HepG2 (cell line): Measurements from ENCODE around the gene ESRRG. TPM values are rescaled to one million over a fixed set of nuclear protein-coding genes. Genes with fewer than 3 reads are reported as not detected.

Source experiments
- ATAC-seq: fragments of 200-7000 bp; cut with Tn5 transposase; 3 replicates; pipeline ENCODE4 v1.9.1; 2020; ENCODE audit warnings: mild to moderate bottlenecking, moderate library complexity
- BruUV-seq: library from RNA; stranded (reverse); fragments of 400-500 nt; replicated peaks from 2 replicates; lab custom pipeline; 2021; lab: Mats Ljungman, UMichigan
- CTCF ChIA-PET: fragments of 300-600 bp; formaldehyde crosslinking; extraction: SDS; loops from one replicate; lab custom pipeline; 2021; ENCODE audit warnings: low total read pairs, inconsistent platforms, low intra/inter-chr PET ratio; lab: Yijun Ruan, JAX
- POLR2A ChIA-PET: fragments of 350-600 bp; sonication (Branson Sonifier 250); formaldehyde crosslinking; loops from one replicate; lab custom pipeline; 2020; ENCODE audit warnings: antibody characterized with exemption, inconsistent platforms; lab: Yijun Ruan, JAX
- DNase-seq: peaks from one replicate; pipeline ENCODE4 v3.0.0-alpha.2; 2015; ENCODE audit warnings: low spot score
- FAIRE-seq: peaks from 3 replicates; lab custom pipeline; 2011; peaks lifted over from hg19 to GRCh38; lab: Jason Lieb, UNC
- H2AFZ ChIP-seq: one replicate; pipeline ENCODE4 v1.6.1; 2011; ENCODE audit warnings: low read length, inconsistent platforms
- H3K27ac ChIP-seq: fragments of 300-600 bp; 3 replicates; pipeline ENCODE4 v1.8.0; 2011; ENCODE audit warnings: mixed run types, mild to moderate bottlenecking, mixed read lengths, low read length, inconsistent platforms; ENCODE audit not compliant: insufficient read depth; ENCODE audit errors: extremely low read length
- H3K27me3 ChIP-seq, 2 experiments: fragments of 200-600 bp in 1 of 2; 2 replicates in 1 of 2; 3 replicates in 1 of 2; pipeline versions ENCODE4 v1.6.0 to v1.8.0; 2011; ENCODE audit warnings: low read length in 2 of 2, mild to moderate bottlenecking in 2 of 2, moderate library complexity in 2 of 2, inconsistent platforms in 1 of 2; ENCODE audit not compliant: insufficient read depth in 2 of 2, control insufficient read depth in 1 of 2
- H3K36me3 ChIP-seq, 2 experiments: fragments of 200-600 bp in 1 of 2; replicated peaks in 1 of 2; 2 replicates in 1 of 2; 3 replicates in 1 of 2; pipeline versions ENCODE4 v1.5.1 to v1.8.0; 2011; ENCODE audit warnings: low read length in 2 of 2, inconsistent platforms in 1 of 2; ENCODE audit not compliant: insufficient read depth in 2 of 2, control insufficient read depth in 1 of 2
- H3K4me1 ChIP-seq: 2 replicates; pipeline ENCODE4 v1.5.1; 2012; ENCODE audit warnings: low read length, inconsistent platforms; ENCODE audit not compliant: insufficient read depth
- H3K4me2 ChIP-seq: 2 replicates; pipeline ENCODE4 v1.6.0; 2011; ENCODE audit warnings: low read depth, low read length, inconsistent platforms
- H3K4me3 ChIP-seq, 3 experiments: fragments of 200-600 bp in 1 of 3; sonication (generic), shearing (Covaris generic) in 1 of 3; replicated peaks in 1 of 3; 2 replicates each; pipeline ENCODE4 v1.5.1; 2011 to 2016; ENCODE audit warnings: low read length in 3 of 3, inconsistent platforms in 2 of 3, low read depth in 2 of 3, mild to moderate bottlenecking in 2 of 3, control low read depth in 1 of 3, mixed read lengths in 1 of 3; ENCODE audit not compliant: insufficient read depth in 1 of 3
- H3K79me2 ChIP-seq: one replicate; pipeline ENCODE4 v1.6.1; 2011; ENCODE audit warnings: low read length, inconsistent platforms; ENCODE audit not compliant: insufficient read depth
- H3K9ac ChIP-seq: 2 replicates; pipeline ENCODE4 v1.6.0; 2011; ENCODE audit warnings: mild to moderate bottlenecking, low read depth, low read length, inconsistent platforms; ENCODE audit not compliant: insufficient read depth
- H3K9me3 ChIP-seq: 2 replicates; pipeline ENCODE4 v1.5.1; 2012; ENCODE audit warnings: mild to moderate bottlenecking, low read length
- H4K20me1 ChIP-seq: 2 replicates; pipeline ENCODE4 v1.6.0; 2011; ENCODE audit warnings: inconsistent platforms, mild to moderate bottlenecking, low read length, moderate library complexity; ENCODE audit not compliant: insufficient read depth
- DNMT3B ChIP-seq: conservative IDR thresholded peaks from 2 replicates; pipeline ENCODE4 v1.6.1; 2016; ENCODE audit warnings: missing biosample characterization, control low read depth
- GABPB1 ChIP-seq: IDR thresholded peaks from 2 replicates; pipeline ENCODE4 v1.6.1; 2016; ENCODE audit warnings: mild to moderate bottlenecking, missing genetic modification reagents, moderate library complexity, missing compliant biosample characterization
- HNF4A ChIP-seq: sonication (generic); formaldehyde crosslinking; IDR thresholded peaks from 2 replicates; pipeline ENCODE4 v1.4.0; 2020; ENCODE audit warnings: missing genetic modification reagents
- HOXD1 ChIP-seq: sonication (generic); formaldehyde crosslinking; IDR thresholded peaks from 2 replicates; pipeline ENCODE4 v1.5.0; 2020; ENCODE audit warnings: missing genetic modification reagents
- MAFK ChIP-seq, 2 experiments: IDR thresholded peaks in 1 of 2; conservative IDR thresholded peaks in 1 of 2; 2 replicates each; pipeline ENCODE4 v1.6.1; 2011; ENCODE audit warnings: improper control_type of control experiment in 2 of 2, low read length in 2 of 2
- MTA3 ChIP-seq: sonication (generic); formaldehyde crosslinking; IDR thresholded peaks from 2 replicates; pipeline ENCODE4 v1.4.0; 2020; ENCODE audit warnings: missing genetic modification reagents
- MTF1 ChIP-seq: sonication (generic); formaldehyde crosslinking; IDR thresholded peaks from 2 replicates; pipeline ENCODE4 v1.5.0; 2020; ENCODE audit warnings: missing genetic modification reagents
- PHB2 ChIP-seq: fragments of 450-650 bp; IDR thresholded peaks from 2 replicates; pipeline ENCODE4 v1.6.1; 2018; ENCODE audit not compliant: partially characterized antibody
- PRMT3 ChIP-seq: sonication (generic); formaldehyde crosslinking; IDR thresholded peaks from 2 replicates; pipeline ENCODE4 v1.8.1; 2022; ENCODE audit warnings: low read depth, mild to moderate bottlenecking, moderate library complexity, missing genetic modification reagents, borderline replicate concordance
- SMAD1 ChIP-seq: sonication (generic); formaldehyde crosslinking; IDR thresholded peaks from 2 replicates; pipeline ENCODE4 v1.4.0; 2020; ENCODE audit warnings: missing genetic modification reagents, low read depth, mild to moderate bottlenecking, borderline replicate concordance
- SMAD9 ChIP-seq: sonication (generic); formaldehyde crosslinking; IDR thresholded peaks from 2 replicates; pipeline ENCODE4 v1.5.1; 2020; ENCODE audit warnings: mild to moderate bottlenecking, missing genetic modification reagents
- ZFP37 ChIP-seq: sonication (generic); formaldehyde crosslinking; IDR thresholded peaks from 2 replicates; pipeline ENCODE4 v1.4.0; 2020; ENCODE audit warnings: missing genetic modification reagents, borderline replicate concordance
- ZNF124 ChIP-seq: sonication (generic); formaldehyde crosslinking; IDR thresholded peaks from 2 replicates; pipeline ENCODE4 v1.4.0; 2020; ENCODE audit warnings: missing genetic modification reagents
- ZNF143 ChIP-seq: sonication (generic); formaldehyde crosslinking; IDR thresholded peaks from 2 replicates; pipeline ENCODE4 v1.4.0; 2020; ENCODE audit warnings: missing genetic modification reagents
- ZNF234 ChIP-seq: sonication (generic); formaldehyde crosslinking; conservative IDR thresholded peaks from 2 replicates; pipeline ENCODE4 v1.5.1; 2020; ENCODE audit warnings: mild to moderate bottlenecking, missing genetic modification reagents
- ZNF749 ChIP-seq: sonication (generic); formaldehyde crosslinking; IDR thresholded peaks from 2 replicates; pipeline ENCODE4 v1.8.0; 2022; ENCODE audit warnings: mild to moderate bottlenecking, missing genetic modification reagents, moderate library complexity, borderline replicate concordance
- ZNF766 ChIP-seq: sonication (generic); formaldehyde crosslinking; IDR thresholded peaks from 2 replicates; pipeline ENCODE4 v1.5.0; 2020; ENCODE audit warnings: missing genetic modification reagents, borderline replicate concordance
- ZNF776 ChIP-seq: sonication (generic); formaldehyde crosslinking; IDR thresholded peaks from 2 replicates; pipeline ENCODE4 v1.4.0; 2020; ENCODE audit warnings: mild to moderate bottlenecking, missing genetic modification reagents
- WGBS: methylation state at CpG from one replicate; pipeline ENCODE4 v1.1.6; 2017; ENCODE audit warnings: low lambda C conversion rate; 5-methylcytosine and 5-hydroxymethylcytosine counted together
- in situ Hi-C: cut with HindIII; loops from 2 replicates; pipeline ENCODE4 v1.10.0; 2017; ENCODE audit warnings: low pct_unique_long_range_greater_than_20kb; ENCODE audit not compliant: extremely low pct_ligation_motif_present
- intact Hi-C: fragments of 100-400 bp; cut with micrococcal nuclease; formaldehyde crosslinking; loops from one replicate; pipeline ENCODE4 v1.10.0; 2022; ENCODE audit not compliant: unreplicated experiment
- polyA plus RNA-seq, 8 experiments: library from polyadenylated mRNA; depleted of rRNA in 3 of 8; stranded (reverse) in 7 of 8; unstranded in 1 of 8; fragments of >200 nt; fragmentation: Illumina TruSeq in 4 of 8; extraction: Trizol in 4 of 8; gene quantifications; 2 replicates each; pipeline versions ENCODE4 v1.2.1 to v1.2.3, GENCODE V29; 2011 to 2016; ENCODE audit warnings: low read depth in 4 of 8, missing spikeins in 1 of 8, mixed read lengths in 1 of 8; ENCODE audit not compliant: insufficient read depth in 1 of 8
- total RNA-seq, 5 experiments: library from RNA; depleted of rRNA; stranded (reverse); fragments of >200 nt; fragmentation: Illumina TruSeq; extraction: Trizol; gene quantifications; 2 replicates each; pipeline ENCODE4 v1.2.3, GENCODE V29; 2016; ENCODE audit warnings: low read depth in 1 of 5
- TF ChIP-seq, protein P1 (sequence below): sonication (generic); formaldehyde crosslinking; IDR thresholded peaks from 2 replicates; pipeline ENCODE4 v1.8.1; 2023; ENCODE audit warnings: mild to moderate bottlenecking, inconsistent platforms, moderate library complexity, missing genetic modification reagents, borderline replicate concordance
- TF ChIP-seq, protein P2 (sequence below): sonication (generic); formaldehyde crosslinking; IDR thresholded peaks from 2 replicates; pipeline ENCODE4 v1.4.0; 2020; ENCODE audit warnings: mild to moderate bottlenecking, missing genetic modification reagents

ESRRG gene
- total and polyA plus RNA-seq, 2 of the 13 experiments (the other 11 are each of a cell fraction or from before 2014, with no cell fraction given), result not detected

DNA sequence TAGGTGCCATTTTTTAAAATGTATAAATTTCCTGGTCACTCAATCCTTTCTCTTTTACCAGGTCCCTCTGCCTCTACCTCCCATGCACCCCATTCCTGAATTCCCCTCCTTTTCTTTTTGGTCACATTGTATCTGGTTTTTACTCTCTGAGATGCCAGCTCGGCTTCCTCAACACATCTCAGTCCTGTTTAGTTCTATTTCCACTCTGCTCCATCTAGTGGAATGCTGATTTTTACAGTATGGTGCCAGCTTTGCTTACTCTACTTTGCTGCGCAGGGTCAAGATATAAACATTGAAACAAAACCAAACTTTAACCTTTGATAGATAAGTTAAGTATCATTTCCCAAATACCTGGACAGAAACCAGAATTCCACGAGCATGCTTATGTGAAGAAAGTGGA lies 96.0 kb downstream of the ESRRG start:
- FAIRE-seq (no peak), DNase-seq (no peak), ATAC-seq (no peak)
- Histone ChIP-seq H2AFZ (no peak overlapping the region), H3K27ac (no peak overlapping the region), H3K27me3 (no peaks in the 10 kb centered on the region), H4K20me1 (no peaks in the 10 kb centered on the region), H3K36me3 (no peaks in the 10 kb centered on the region), H3K4me2 (no peak overlapping the region), H3K4me3 (no peak overlapping the region), H3K4me1 (no peaks in the 10 kb centered on the region), H3K9ac (no peak overlapping the region), H3K79me2 (no peaks in the 10 kb centered on the region), H3K9me3 (no peaks in the 10 kb centered on the region)
- no TSS peak for BruUV-seq
- in situ Hi-C loops, result no loop called here
- TF ChIP-seq HOXD1 (no peak), ZNF766 (CRISPR knock-in tag) (no peak), ZNF776 (CRISPR knock-in tag) (no peak), ZFP37 (no peak), ZNF234 (CRISPR knock-in tag) (no peak), SMAD9 (CRISPR knock-in tag) (no peak), GABPB1 (no peak), ZNF124 (no peak), ZNF749 (no peak), PRMT3 (no peak), ZNF143 (CRISPR knock-in tag) (no peak), DNMT3B (CRISPR knock-in tag) (no peak), PHB2 (no peak), MTA3 (CRISPR knock-in tag) (no peak), HNF4A (CRISPR knock-in tag) (no peak), SMAD1 (CRISPR knock-in tag) (no peak), MAFK (conservative IDR thresholded peaks at IDR 0.05 in 1 of 2, IDR thresholded peaks at IDR 0.05 in 1 of 2; ENCODE audit: low read length in 2 of 2) (no peak), MTF1 (CRISPR knock-in tag) (no peak)
- TF ChIP-seq, protein P1, sequence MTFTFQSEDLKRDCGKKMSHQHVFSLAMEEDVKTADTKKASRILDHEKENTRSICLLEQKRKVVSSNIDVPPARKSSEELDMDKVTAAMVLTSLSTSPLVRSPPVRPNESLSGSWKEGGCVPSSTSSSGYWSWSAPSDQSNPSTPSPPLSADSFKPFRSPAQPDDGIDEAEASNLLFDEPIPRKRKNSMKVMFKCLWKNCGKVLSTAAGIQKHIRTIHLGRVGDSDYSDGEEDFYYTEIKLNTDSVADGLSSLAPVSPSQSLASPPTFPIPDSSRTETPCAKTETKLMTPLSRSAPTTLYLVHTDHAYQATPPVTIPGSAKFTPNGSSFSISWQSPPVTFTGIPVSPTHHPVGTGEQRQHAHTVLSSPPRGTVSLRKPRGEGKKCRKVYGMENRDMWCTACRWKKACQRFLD (CRISPR knock-in tag), result no peak
- TF ChIP-seq, protein P2, sequence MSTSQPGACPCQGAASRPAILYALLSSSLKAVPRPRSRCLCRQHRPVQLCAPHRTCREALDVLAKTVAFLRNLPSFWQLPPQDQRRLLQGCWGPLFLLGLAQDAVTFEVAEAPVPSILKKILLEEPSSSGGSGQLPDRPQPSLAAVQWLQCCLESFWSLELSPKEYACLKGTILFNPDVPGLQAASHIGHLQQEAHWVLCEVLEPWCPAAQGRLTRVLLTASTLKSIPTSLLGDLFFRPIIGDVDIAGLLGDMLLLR (CRISPR knock-in tag), result no peak
- CTCF ChIA-PET, result no interaction called here
- WGBS, result 0% methylated on average over 3 of the region's 3 CpGs
- intact Hi-C loops, result no loop called here
- POLR2A ChIA-PET, result no interaction called here
